Fibroblast of skin of left biceps (primary cell): ENCODE results near the gene KIAA1586.
"Not testable (repeated sequence)": the region's sequence is repeated elsewhere in the genome, so short reads cannot be mapped to it uniquely, and the experiment has no call there.

Experiments used
- DNase-seq, 2 experiments: peaks; one replicate each; pipeline ENCODE4 v3.0.0-alpha.2; 2013; ENCODE audit warnings: low read depth in 2 of 2

KIAA1586 gene

GRCh38 chr6:57046332-57047256 is at the start of gene KIAA1586:
Gene KIAA1586, plus strand, starts transcription at chr6:57046693. Its CDS starts 63 bp downstream, at chr6:57046756.
- DNase-seq: peak; percentile 59 to 67

GRCh38 chr6:56999049-56999448 is 47.4 kb upstream of the KIAA1586 start:
- no peak for DNase-seq

- not testable (repeated sequence) for DNase-seq
Measured at GRCh38 chr6:56999748-57000147, 46.7 kb upstream of the KIAA1586 start.

- DNase-seq: no peak
Measured at GRCh38 chr6:57002197-57002596, 44.3 kb upstream of the KIAA1586 start.

- DNase-seq: no peak
Measured at GRCh38 chr6:57004292-57004691, 42.2 kb upstream of the KIAA1586 start.

GRCh38 chr6:57006101-57006500 is 40.4 kb upstream of the KIAA1586 start:
- no peak for DNase-seq

GRCh38 chr6:57008069-57008468 is 38.4 kb upstream of the KIAA1586 start:
- not testable (repeated sequence) for DNase-seq

- DNase-seq: peak; percentile 56 to 57
Measured at GRCh38 chr6:57013521-57013926, 33.0 kb upstream of the KIAA1586 start.

GRCh38 chr6:57017069-57017468 is 29.4 kb upstream of the KIAA1586 start:
- DNase-seq: no peak

- no peak for DNase-seq
Measured at GRCh38 chr6:57017841-57018240, 28.7 kb upstream of the KIAA1586 start.

- no peak for DNase-seq
Measured at GRCh38 chr6:57019434-57019833, 27.1 kb upstream of the KIAA1586 start.

- peak; percentile 9 to 22 for DNase-seq
Measured at GRCh38 chr6:57021086-57021720, 25.3 kb upstream of the KIAA1586 start.

GRCh38 chr6:57024321-57024720 is 22.2 kb upstream of the KIAA1586 start:
- no peak for DNase-seq

GRCh38 chr6:57024775-57025174 is 21.7 kb upstream of the KIAA1586 start:
- no peak for DNase-seq

GRCh38 chr6:57026001-57026400 is 20.5 kb upstream of the KIAA1586 start:
- DNase-seq: no peak

- DNase-seq: no peak
Measured at GRCh38 chr6:57027301-57027700, 19.2 kb upstream of the KIAA1586 start.

- no peak for DNase-seq
Measured at GRCh38 chr6:57029213-57029612, 17.3 kb upstream of the KIAA1586 start.

- no peak for DNase-seq
Measured at GRCh38 chr6:57033228-57033627, 13.3 kb upstream of the KIAA1586 start.

- no peak for DNase-seq
Measured at GRCh38 chr6:57035549-57035948, 10.9 kb upstream of the KIAA1586 start.

- DNase-seq: no peak
Measured at GRCh38 chr6:57038906-57039305, 7.6 kb upstream of the KIAA1586 start.

- no peak for DNase-seq
Measured at GRCh38 chr6:57040011-57040410, 6.5 kb upstream of the KIAA1586 start.

- DNase-seq: not testable (repeated sequence)
Measured at GRCh38 chr6:57044061-57044460, 2.4 kb upstream of the KIAA1586 start.

GRCh38 chr6:57044568-57044967 is 1.9 kb upstream of the KIAA1586 start:
- no peak for DNase-seq
